HFF-Myc (cell line): ENCODE measurements around the gene VPS51.
A peak's percentile ranks its signal among the peaks of the same experiment; 100 is the strongest.

Experiments
- DNase-seq: peaks from one replicate; pipeline ENCODE4 v3.0.0-alpha.2; 2011; ENCODE audit warnings: low read depth; ENCODE audit errors: extremely low read depth
- H3K4me3 ChIP-seq: replicated peaks from 2 replicates; pipeline ENCODE4 v1.5.1; 2011; ENCODE audit warnings: low read depth, mild to moderate bottlenecking, control low read depth, low read length
- TF ChIP-seq, protein P1 (sequence below): IDR thresholded peaks from 2 replicates; pipeline ENCODE4 v1.5.1; 2012; ENCODE audit warnings: mild to moderate bottlenecking, low read depth, low read length, control low read depth; ENCODE audit errors: missing control alignments

Gene VPS51

GRCh38 chr11:65083834-65084597 lies 12.0 kb upstream of the VPS51 start, which contains the start of the genes CDCA5 and ZFPL1:
Gene CDCA5 (minus strand): TSS chr11:65084040. CDS start chr11:65083978, 62 bp downstream.
Gene ZFPL1 (plus strand): TSS chr11:65084222. CDS start chr11:65084699, 477 bp downstream.
- DNase-seq, result peak; percentile 81
- peak within 1 kb of the TSS; percentile 72 for H3K4me3 ChIP-seq
- TF ChIP-seq, protein P1, sequence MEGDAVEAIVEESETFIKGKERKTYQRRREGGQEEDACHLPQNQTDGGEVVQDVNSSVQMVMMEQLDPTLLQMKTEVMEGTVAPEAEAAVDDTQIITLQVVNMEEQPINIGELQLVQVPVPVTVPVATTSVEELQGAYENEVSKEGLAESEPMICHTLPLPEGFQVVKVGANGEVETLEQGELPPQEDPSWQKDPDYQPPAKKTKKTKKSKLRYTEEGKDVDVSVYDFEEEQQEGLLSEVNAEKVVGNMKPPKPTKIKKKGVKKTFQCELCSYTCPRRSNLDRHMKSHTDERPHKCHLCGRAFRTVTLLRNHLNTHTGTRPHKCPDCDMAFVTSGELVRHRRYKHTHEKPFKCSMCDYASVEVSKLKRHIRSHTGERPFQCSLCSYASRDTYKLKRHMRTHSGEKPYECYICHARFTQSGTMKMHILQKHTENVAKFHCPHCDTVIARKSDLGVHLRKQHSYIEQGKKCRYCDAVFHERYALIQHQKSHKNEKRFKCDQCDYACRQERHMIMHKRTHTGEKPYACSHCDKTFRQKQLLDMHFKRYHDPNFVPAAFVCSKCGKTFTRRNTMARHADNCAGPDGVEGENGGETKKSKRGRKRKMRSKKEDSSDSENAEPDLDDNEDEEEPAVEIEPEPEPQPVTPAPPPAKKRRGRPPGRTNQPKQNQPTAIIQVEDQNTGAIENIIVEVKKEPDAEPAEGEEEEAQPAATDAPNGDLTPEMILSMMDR, result no peak

DNA sequence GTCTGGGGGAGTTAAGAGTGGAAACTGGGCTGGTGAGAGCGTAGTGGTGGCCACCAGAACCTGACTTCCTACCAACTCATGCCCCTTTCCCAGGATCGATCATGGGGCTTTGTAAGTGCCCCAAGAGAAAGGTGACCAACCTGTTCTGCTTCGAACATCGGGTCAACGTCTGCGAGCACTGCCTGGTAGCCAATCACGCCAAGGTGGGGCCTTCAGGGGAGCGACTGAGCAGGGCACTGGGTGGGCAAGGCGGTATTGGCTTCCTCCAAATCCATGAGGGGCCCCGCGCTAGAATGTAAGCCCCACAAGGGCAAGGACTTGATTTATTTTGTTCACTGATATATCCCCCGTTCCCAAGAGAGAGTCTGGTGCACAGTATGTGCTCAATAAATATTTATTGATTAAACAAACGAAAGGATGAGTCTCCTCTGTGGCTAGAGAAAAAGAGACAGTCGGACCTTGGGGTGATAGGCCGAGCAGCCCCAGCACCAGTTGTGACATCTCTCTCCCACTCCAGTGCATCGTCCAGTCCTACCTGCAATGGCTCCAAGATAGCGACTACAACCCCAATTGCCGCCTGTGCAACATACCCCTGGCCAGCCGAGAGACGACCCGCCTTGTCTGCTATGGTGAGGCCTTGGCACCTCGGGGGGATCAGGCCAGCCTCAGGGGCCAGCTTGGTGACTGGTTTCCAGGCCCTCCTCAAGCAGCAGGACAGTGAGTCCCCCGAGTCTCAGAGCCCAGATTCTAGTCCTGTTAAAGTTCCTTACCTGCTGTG lies 11.2 kb upstream of the VPS51 start:
- TF ChIP-seq, protein P1, result no peak
- DNase-seq, result no peak
- peak overlapping the region; percentile 72 for H3K4me3 ChIP-seq

DNA sequence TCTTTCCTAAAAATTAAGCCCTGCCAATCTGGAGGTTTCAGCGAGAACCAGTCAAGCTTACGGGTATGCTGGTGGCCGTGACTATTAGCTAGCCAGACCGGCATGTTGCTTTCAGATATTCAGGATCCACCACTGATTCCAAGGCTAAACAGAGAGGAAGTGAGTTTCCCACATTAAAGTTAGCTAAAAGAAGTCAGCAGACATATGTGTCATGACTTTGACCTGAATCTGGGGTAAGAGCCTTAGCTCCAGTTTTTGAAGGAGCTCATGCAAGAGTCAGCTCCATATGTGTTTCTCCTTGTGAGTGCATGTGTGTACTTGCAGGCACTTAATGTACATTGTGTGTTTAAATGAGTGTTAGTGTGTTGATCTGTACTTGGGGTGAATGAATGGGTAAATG lies 10.6 kb upstream of the VPS51 start:
- TF ChIP-seq, protein P1, result no peak
- no peak for DNase-seq
- peak overlapping the region; percentile 72; the same call in 1 of the 2 replicates for H3K4me3 ChIP-seq

- DNase-seq, result no peak
- TF ChIP-seq, protein P1, result no peak
- no peak overlapping the region for H3K4me3 ChIP-seq
Measured at GRCh38 chr11:65086809-65087208, 9.2 kb upstream of the VPS51 start.

- DNase-seq, result no peak
- TF ChIP-seq, protein P1, result no peak
- no peak overlapping the region for H3K4me3 ChIP-seq
Measured at GRCh38 chr11:65087216-65087615, 8.8 kb upstream of the VPS51 start.

GRCh38 chr11:65087827-65088226 lies 8.2 kb upstream of the VPS51 start:
- no peak overlapping the region for H3K4me3 ChIP-seq
- DNase-seq, result no peak
- TF ChIP-seq, protein P1, result no peak
